NCI-H2107 treated with DMSO at 0.1 percent for 48 hours (cell line): Measurements from ENCODE around the gene MYLIP.
"Not testable (repeated sequence)": the region's sequence is repeated elsewhere in the genome, so short reads cannot be mapped to it uniquely, and the experiment has no call there.

Experiments
- DNase-seq: peaks from one replicate; lab custom pipeline; 2025; ENCODE audit not compliant: unreplicated experiment; lab: John Stamatoyannopoulos, UW

MYLIP gene

GRCh38 chr6:16168858-16169257, 40.0 kb downstream of the MYLIP start:
- DNase-seq: peak; percentile 9

GRCh38 chr6:16171400-16171799, 42.5 kb downstream of the MYLIP start:
- DNase-seq: no peak

- DNase-seq: no peak
Observed at GRCh38 chr6:16173167-16173940, 44.5 kb downstream of the MYLIP start.

- no peak for DNase-seq
Observed at GRCh38 chr6:16174416-16175078, 45.7 kb downstream of the MYLIP start.

GRCh38 chr6:16176600-16176999, 47.7 kb downstream of the MYLIP start:
- not testable (repeated sequence) for DNase-seq

- no peak for DNase-seq
Observed at GRCh38 chr6:16177881-16178280, 49.0 kb downstream of the MYLIP start.

- no peak for DNase-seq
Observed at GRCh38 chr6:16178351-16178750, 49.5 kb downstream of the MYLIP start.

GRCh38 chr6:16179063-16179462, 50.2 kb downstream of the MYLIP start:
- DNase-seq: no peak

- DNase-seq: no peak
Observed at GRCh38 chr6:16179970-16180431, 51.1 kb downstream of the MYLIP start.

- DNase-seq: no peak
Observed at GRCh38 chr6:16180696-16181438, 52.0 kb downstream of the MYLIP start.

GRCh38 chr6:16181439-16182297, 52.8 kb downstream of the MYLIP start:
- no peak for DNase-seq

- DNase-seq: no peak
Observed at GRCh38 chr6:16183187-16183664, 54.3 kb downstream of the MYLIP start.

- no peak for DNase-seq
Observed at GRCh38 chr6:16184129-16184528, 55.2 kb downstream of the MYLIP start.

GRCh38 chr6:16184551-16184950, 55.7 kb downstream of the MYLIP start:
- no peak for DNase-seq

- DNase-seq: no peak
Observed at GRCh38 chr6:16187176-16187575, 58.3 kb downstream of the MYLIP start.

GRCh38 chr6:16190214-16190613, 61.3 kb downstream of the MYLIP start:
- no peak for DNase-seq

GRCh38 chr6:16196260-16196983, 67.5 kb downstream of the MYLIP start:
- DNase-seq: no peak

- no peak for DNase-seq
Observed at GRCh38 chr6:16196984-16197546, 68.2 kb downstream of the MYLIP start.
